DOHH2 (cell line): ENCODE data around the gene NUP85.

Experiments used
- CTCF ChIP-seq: fragments of 200-600 bp; sonication (generic); IDR thresholded peaks from one replicate; pipeline ENCODE4 v1.5.1; 2014; ENCODE audit warnings: antibody characterized with exemption, mild to moderate bottlenecking, low read depth, low read length; ENCODE audit not compliant: poor library complexity, severe bottlenecking
- EZH2phosphoT487 ChIP-seq: fragments of 200-600 bp; sonication (generic); IDR thresholded peaks from 2 replicates; pipeline ENCODE4 v1.6.1; 2017; ENCODE audit warnings: borderline replicate concordance, mild to moderate bottlenecking, antibody characterized with exemption, low read length, moderate library complexity, mixed read lengths

GRCh38 chr17:75269844-75270217 is 64.4 kb downstream of the NUP85 start:
- no peak for TF ChIP-seq CTCF
- no peak for TF ChIP-seq EZH2phosphoT487
